ENCODE results near the gene PRPF40A. TPM values are rescaled to one million over a fixed set of nuclear protein-coding genes. Genes with fewer than 3 reads are reported as not detected.

Gene PRPF40A
- total and polyA plus RNA-seq, 2 experiments from 2014 or later = 254 to 261 TPM

DNA sequence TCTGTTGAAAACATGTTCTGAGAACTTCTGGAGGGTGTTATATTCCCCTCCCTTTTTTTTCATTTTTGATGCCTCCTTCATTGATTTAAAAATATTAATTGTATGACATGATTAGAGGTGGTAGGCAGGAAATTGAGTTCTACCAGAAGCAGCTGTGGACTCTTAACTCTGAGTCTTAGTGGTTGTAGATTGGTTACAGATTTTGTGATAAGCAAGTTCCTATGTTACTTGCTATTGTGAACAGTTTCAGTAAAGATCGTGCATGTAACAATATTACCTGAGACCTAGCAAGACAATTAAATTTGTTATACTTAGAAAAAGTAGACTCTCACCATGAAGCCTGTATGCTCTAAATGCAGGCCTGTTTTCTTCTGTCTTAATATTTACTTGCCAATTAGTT is 88.1 kb downstream of the PRPF40A start (continued):
- TF ChIP-seq, protein P1, sequence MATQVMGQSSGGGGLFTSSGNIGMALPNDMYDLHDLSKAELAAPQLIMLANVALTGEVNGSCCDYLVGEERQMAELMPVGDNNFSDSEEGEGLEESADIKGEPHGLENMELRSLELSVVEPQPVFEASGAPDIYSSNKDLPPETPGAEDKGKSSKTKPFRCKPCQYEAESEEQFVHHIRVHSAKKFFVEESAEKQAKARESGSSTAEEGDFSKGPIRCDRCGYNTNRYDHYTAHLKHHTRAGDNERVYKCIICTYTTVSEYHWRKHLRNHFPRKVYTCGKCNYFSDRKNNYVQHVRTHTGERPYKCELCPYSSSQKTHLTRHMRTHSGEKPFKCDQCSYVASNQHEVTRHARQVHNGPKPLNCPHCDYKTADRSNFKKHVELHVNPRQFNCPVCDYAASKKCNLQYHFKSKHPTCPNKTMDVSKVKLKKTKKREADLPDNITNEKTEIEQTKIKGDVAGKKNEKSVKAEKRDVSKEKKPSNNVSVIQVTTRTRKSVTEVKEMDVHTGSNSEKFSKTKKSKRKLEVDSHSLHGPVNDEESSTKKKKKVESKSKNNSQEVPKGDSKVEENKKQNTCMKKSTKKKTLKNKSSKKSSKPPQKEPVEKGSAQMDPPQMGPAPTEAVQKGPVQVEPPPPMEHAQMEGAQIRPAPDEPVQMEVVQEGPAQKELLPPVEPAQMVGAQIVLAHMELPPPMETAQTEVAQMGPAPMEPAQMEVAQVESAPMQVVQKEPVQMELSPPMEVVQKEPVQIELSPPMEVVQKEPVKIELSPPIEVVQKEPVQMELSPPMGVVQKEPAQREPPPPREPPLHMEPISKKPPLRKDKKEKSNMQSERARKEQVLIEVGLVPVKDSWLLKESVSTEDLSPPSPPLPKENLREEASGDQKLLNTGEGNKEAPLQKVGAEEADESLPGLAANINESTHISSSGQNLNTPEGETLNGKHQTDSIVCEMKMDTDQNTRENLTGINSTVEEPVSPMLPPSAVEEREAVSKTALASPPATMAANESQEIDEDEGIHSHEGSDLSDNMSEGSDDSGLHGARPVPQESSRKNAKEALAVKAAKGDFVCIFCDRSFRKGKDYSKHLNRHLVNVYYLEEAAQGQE (IDR thresholded peaks at IDR 0.05; ENCODE audit: unreplicated experiment) = no peak
- no peak for TF ChIP-seq EZH2phosphoT487 (IDR thresholded peaks at IDR 0.05; ENCODE audit: unreplicated experiment)
- TF ChIP-seq ZNF114 (CRISPR knock-in tag; IDR thresholded peaks at IDR 0.05) = no peak
- no peak for TF ChIP-seq STAT1 (IDR thresholded peaks at IDR 0.05; ENCODE audit: unreplicated experiment)
- TF ChIP-seq, protein P2, sequence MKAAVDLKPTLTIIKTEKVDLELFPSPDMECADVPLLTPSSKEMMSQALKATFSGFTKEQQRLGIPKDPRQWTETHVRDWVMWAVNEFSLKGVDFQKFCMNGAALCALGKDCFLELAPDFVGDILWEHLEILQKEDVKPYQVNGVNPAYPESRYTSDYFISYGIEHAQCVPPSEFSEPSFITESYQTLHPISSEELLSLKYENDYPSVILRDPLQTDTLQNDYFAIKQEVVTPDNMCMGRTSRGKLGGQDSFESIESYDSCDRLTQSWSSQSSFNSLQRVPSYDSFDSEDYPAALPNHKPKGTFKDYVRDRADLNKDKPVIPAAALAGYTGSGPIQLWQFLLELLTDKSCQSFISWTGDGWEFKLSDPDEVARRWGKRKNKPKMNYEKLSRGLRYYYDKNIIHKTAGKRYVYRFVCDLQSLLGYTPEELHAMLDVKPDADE (IDR thresholded peaks at IDR 0.05) = no peak
- no peak for TF ChIP-seq POLR2AphosphoS5 (IDR thresholded peaks at IDR 0.05; ENCODE audit: low read depth)
- TF ChIP-seq JUNB (IDR thresholded peaks at IDR 0.05; ENCODE audit: unreplicated experiment) = no peak

DNA sequence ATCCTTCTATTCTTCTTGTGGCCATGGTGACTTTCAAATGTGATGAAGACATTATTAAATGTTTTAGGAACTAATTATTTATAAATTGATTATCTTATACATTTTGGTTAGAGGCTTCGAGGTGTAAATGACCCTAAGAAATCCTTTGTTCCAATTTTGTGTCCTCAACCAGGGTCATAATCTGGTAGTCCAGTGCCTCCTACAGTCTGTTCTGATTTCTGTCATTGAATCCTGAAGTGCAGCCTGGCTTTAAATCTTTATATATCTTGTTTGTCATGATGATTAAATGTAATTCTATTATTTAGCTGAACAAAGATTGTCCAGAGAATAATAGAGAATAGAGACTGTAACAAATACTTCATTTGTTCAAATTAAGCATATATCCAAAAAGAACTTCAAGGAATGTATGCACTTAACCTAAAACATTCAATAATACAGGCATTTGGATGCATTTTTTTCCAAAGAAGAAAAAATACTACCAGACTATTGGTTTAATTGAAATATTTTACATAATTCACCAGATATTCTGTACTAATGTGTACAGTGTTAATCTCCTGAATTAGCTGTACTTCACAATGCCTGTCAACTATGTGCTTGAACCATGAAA is 89.8 kb downstream of the PRPF40A start:
- no peaks in the 10 kb centered on the region for H3K9me2 ChIP-seq (ENCODE audit: insufficient read depth)
- no peaks in the 10 kb centered on the region for H3F3A ChIP-seq (replicated peaks; ENCODE audit: low read depth)
- peak; percentile 19 for DNase-seq (ENCODE audit: low spot score)
- no peak overlapping the region for H3K27ac Mint-ChIP-seq
- no peak overlapping the region for H3K27ac ChIP-seq (ENCODE audit: low read depth)
- no peaks in the 10 kb centered on the region for H3K9me3 Mint-ChIP-seq
- no peaks in the 10 kb centered on the region for H3K4me1 Mint-ChIP-seq
- no peak overlapping the region for H3K4me3 ChIP-seq
- no peak overlapping the region for H3K4me2 ChIP-seq
- no peak for TF ChIP-seq POLR2AphosphoS5 (IDR thresholded peaks at IDR 0.05; ENCODE audit: low read depth)
- TF ChIP-seq ZNF114 (CRISPR knock-in tag; IDR thresholded peaks at IDR 0.05) = no peak
- TF ChIP-seq CREB1 (CRISPR knock-in tag; IDR thresholded peaks at IDR 0.05; ENCODE audit: low read depth) = no peak
- TF ChIP-seq, protein P3, sequence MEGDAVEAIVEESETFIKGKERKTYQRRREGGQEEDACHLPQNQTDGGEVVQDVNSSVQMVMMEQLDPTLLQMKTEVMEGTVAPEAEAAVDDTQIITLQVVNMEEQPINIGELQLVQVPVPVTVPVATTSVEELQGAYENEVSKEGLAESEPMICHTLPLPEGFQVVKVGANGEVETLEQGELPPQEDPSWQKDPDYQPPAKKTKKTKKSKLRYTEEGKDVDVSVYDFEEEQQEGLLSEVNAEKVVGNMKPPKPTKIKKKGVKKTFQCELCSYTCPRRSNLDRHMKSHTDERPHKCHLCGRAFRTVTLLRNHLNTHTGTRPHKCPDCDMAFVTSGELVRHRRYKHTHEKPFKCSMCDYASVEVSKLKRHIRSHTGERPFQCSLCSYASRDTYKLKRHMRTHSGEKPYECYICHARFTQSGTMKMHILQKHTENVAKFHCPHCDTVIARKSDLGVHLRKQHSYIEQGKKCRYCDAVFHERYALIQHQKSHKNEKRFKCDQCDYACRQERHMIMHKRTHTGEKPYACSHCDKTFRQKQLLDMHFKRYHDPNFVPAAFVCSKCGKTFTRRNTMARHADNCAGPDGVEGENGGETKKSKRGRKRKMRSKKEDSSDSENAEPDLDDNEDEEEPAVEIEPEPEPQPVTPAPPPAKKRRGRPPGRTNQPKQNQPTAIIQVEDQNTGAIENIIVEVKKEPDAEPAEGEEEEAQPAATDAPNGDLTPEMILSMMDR (conservative IDR thresholded peaks at IDR 0.05; ENCODE audit: low read depth in 2 of 2) = peak; percentile 46 to 55
- no peak for ATAC-seq
- no peaks in the 10 kb centered on the region for H3K79me2 ChIP-seq (replicated peaks; ENCODE audit: insufficient read depth)
- H3K27me3 ChIP-seq (ENCODE audit: insufficient read depth) = no peaks in the 10 kb centered on the region
- H3K4me3 Mint-ChIP-seq = no peak overlapping the region
- no peaks in the 10 kb centered on the region for H3K4me1 ChIP-seq (ENCODE audit: insufficient read depth)
- no peak overlapping the region for H2AFZ ChIP-seq
- H3K36me3 ChIP-seq (ENCODE audit: insufficient read depth) = no peaks in the 10 kb centered on the region; the same call in 1 of the 2 replicates
- H4K20me1 ChIP-seq (replicated peaks; ENCODE audit: insufficient read depth) = peaks cover 12% of the 10 kb centered on the region; the same call in 1 of the 2 replicates
- peaks cover 23% of the 10 kb centered on the region; the same call in 2 of the 3 replicates for H3K36me3 Mint-ChIP-seq (ENCODE audit: low read depth)
- H3K27me3 Mint-ChIP-seq (ENCODE audit: insufficient read depth, low read depth, poor library complexity) = peaks cover 3% of the 10 kb centered on the region
